ENCODE data around the gene UBXN7.

Gene UBXN7

GRCh38 chr3:196334982-196335381 lies 97.2 kb downstream of the UBXN7 start:
- DNase-seq (ENCODE audit: low read depth), result no peak
- no peak overlapping the region for H3K4me3 ChIP-seq (ENCODE audit: control insufficient read depth, low read depth, low read length)
- TF ChIP-seq CTCF (IDR thresholded peaks at IDR 0.05; ENCODE audit: control insufficient read depth, insufficient read depth, low read depth, low read length, missing control alignments), result no peak

- TF ChIP-seq CTCF (IDR thresholded peaks at IDR 0.05; ENCODE audit: control insufficient read depth, insufficient read depth, low read depth, low read length, missing control alignments), result no peak
- DNase-seq (ENCODE audit: low read depth), result no peak
- no peak overlapping the region for H3K4me3 ChIP-seq (ENCODE audit: control insufficient read depth, low read depth, low read length)
Measured at GRCh38 chr3:196332168-196332567, 100.1 kb downstream of the UBXN7 start.

GRCh38 chr3:196327405-196327804 lies 104.8 kb downstream of the UBXN7 start:
- H3K4me3 ChIP-seq (ENCODE audit: control insufficient read depth, low read depth, low read length), result no peak overlapping the region
- no peak for TF ChIP-seq CTCF (IDR thresholded peaks at IDR 0.05; ENCODE audit: control insufficient read depth, insufficient read depth, low read depth, low read length, missing control alignments)
- DNase-seq (ENCODE audit: low read depth), result no peak

GRCh38 chr3:196326936-196327335 lies 105.3 kb downstream of the UBXN7 start:
- DNase-seq (ENCODE audit: low read depth), result no peak
- TF ChIP-seq CTCF (IDR thresholded peaks at IDR 0.05; ENCODE audit: control insufficient read depth, insufficient read depth, low read depth, low read length, missing control alignments), result no peak
- no peak overlapping the region for H3K4me3 ChIP-seq (ENCODE audit: control insufficient read depth, low read depth, low read length)

- no peak for DNase-seq (ENCODE audit: low read depth)
- TF ChIP-seq CTCF (IDR thresholded peaks at IDR 0.05; ENCODE audit: control insufficient read depth, insufficient read depth, low read depth, low read length, missing control alignments), result peak; percentile 20
- H3K4me3 ChIP-seq (ENCODE audit: control insufficient read depth, low read depth, low read length), result no peak overlapping the region
Measured at GRCh38 chr3:196323691-196324090, 108.5 kb downstream of the UBXN7 start.

GRCh38 chr3:196323016-196323415 lies 109.2 kb downstream of the UBXN7 start:
- DNase-seq (ENCODE audit: low read depth), result no peak
- TF ChIP-seq CTCF (IDR thresholded peaks at IDR 0.05; ENCODE audit: control insufficient read depth, insufficient read depth, low read depth, low read length, missing control alignments), result no peak
- no peak overlapping the region for H3K4me3 ChIP-seq (ENCODE audit: control insufficient read depth, low read depth, low read length)

GRCh38 chr3:196321162-196321561 lies 111.1 kb downstream of the UBXN7 start:
- H3K4me3 ChIP-seq (ENCODE audit: control insufficient read depth, low read depth, low read length), result no peak overlapping the region
- no peak for DNase-seq (ENCODE audit: low read depth)
- no peak for TF ChIP-seq CTCF (IDR thresholded peaks at IDR 0.05; ENCODE audit: control insufficient read depth, insufficient read depth, low read depth, low read length, missing control alignments)

Measured in AG09309 (cell line).